ENCODE results near the gene ARHGEF7.
A peak's percentile ranks its signal among the peaks of the same experiment; 100 is the strongest.

Gene ARHGEF7

GRCh38 chr13:111225810-111226546, 110.9 kb downstream of the ARHGEF7 start:
- no peak for DNase-seq (ENCODE audit: low read depth in 2 of 2)

- no peak for DNase-seq (ENCODE audit: low read depth in 2 of 2)
Observed at GRCh38 chr13:111227405-111227804, 112.3 kb downstream of the ARHGEF7 start.

GRCh38 chr13:111228262-111229144, 113.4 kb downstream of the ARHGEF7 start:
- no peak for DNase-seq (ENCODE audit: low read depth in 2 of 2)

- DNase-seq (ENCODE audit: low read depth in 2 of 2), result no peak
Observed at GRCh38 chr13:111230385-111230930, 115.3 kb downstream of the ARHGEF7 start.

GRCh38 chr13:111232191-111232590, 117.1 kb downstream of the ARHGEF7 start:
- no peak for DNase-seq (ENCODE audit: low read depth in 2 of 2)

- DNase-seq (ENCODE audit: low read depth in 2 of 2), result no peak
Observed at GRCh38 chr13:111233080-111233479, 118.0 kb downstream of the ARHGEF7 start.

- no peak for DNase-seq (ENCODE audit: low read depth in 2 of 2)
Observed at GRCh38 chr13:111239764-111240670, 124.9 kb downstream of the ARHGEF7 start.

GRCh38 chr13:111241006-111241755, 126.1 kb downstream of the ARHGEF7 start:
- DNase-seq (ENCODE audit: low read depth in 2 of 2), result no peak

GRCh38 chr13:111241862-111242261, 126.8 kb downstream of the ARHGEF7 start:
- no peak for DNase-seq (ENCODE audit: low read depth in 2 of 2)

- DNase-seq (ENCODE audit: low read depth in 2 of 2), result no peak
Observed at GRCh38 chr13:111242585-111242984, 127.5 kb downstream of the ARHGEF7 start.

GRCh38 chr13:111243981-111244380, 128.9 kb downstream of the ARHGEF7 start:
- DNase-seq (ENCODE audit: low read depth in 2 of 2), result no peak

- peak; percentile 61 to 73 for DNase-seq (ENCODE audit: low read depth in 2 of 2)
Observed at GRCh38 chr13:111245576-111246384, 130.7 kb downstream of the ARHGEF7 start.

GRCh38 chr13:111247552-111247951, 132.4 kb downstream of the ARHGEF7 start:
- DNase-seq (ENCODE audit: low read depth in 2 of 2), result no peak

- no peak for DNase-seq (ENCODE audit: low read depth in 2 of 2)
Observed at GRCh38 chr13:111248822-111249221, 133.7 kb downstream of the ARHGEF7 start.

- DNase-seq (ENCODE audit: low read depth in 2 of 2), result no peak
Observed at GRCh38 chr13:111249637-111250360, 134.7 kb downstream of the ARHGEF7 start.

- no peak for DNase-seq (ENCODE audit: low read depth in 2 of 2)
Observed at GRCh38 chr13:111251646-111252445, 136.7 kb downstream of the ARHGEF7 start.

GRCh38 chr13:111252446-111253364, 137.6 kb downstream of the ARHGEF7 start:
- DNase-seq (ENCODE audit: low read depth in 2 of 2), result peak; percentile 59 to 60

Measured in fibroblast of skin of left biceps (primary cell).